Cardiac muscle cell (in vitro differentiated cells and primary cell): ENCODE data around the gene PRR16. TPM values are rescaled to one million over a fixed set of nuclear protein-coding genes. Genes with fewer than 3 reads are reported as not detected.

ENCODE experiments used
- DNase-seq, 2 donors: peaks; one replicate each; pipeline versions ENCODE4 v3.0.0 to v3.0.0-alpha.2; 2010 to 2017; ENCODE audit warnings: low read depth in 1 of 2, low spot score in 1 of 2
- H3K27ac ChIP-seq: fragments of 200-600 bp; sonication (generic); 2 replicates; pipeline ENCODE4 v1.5.1; 2016
- H3K27me3 ChIP-seq: fragments of 200-600 bp; sonication (generic); 2 replicates; pipeline ENCODE4 v1.6.0; 2016; ENCODE audit warnings: control low read depth
- H3K36me3 ChIP-seq: fragments of 200-600 bp; sonication (generic); 2 replicates; pipeline ENCODE4 v1.5.1; 2016; ENCODE audit warnings: control low read depth
- H3K4me1 ChIP-seq: fragments of 200-600 bp; sonication (generic); 2 replicates; pipeline ENCODE4 v1.8.1; 2017; ENCODE audit warnings: low read depth, mild to moderate bottlenecking, mixed run types
- H3K4me3 ChIP-seq: fragments of 200-600 bp; sonication (generic); 2 replicates; pipeline ENCODE4 v1.5.1; 2016; ENCODE audit warnings: mild to moderate bottlenecking
- H3K9me3 ChIP-seq: fragments of 200-600 bp; sonication (generic); 2 replicates; pipeline ENCODE4 v1.5.1; 2017; ENCODE audit warnings: low read depth, mild to moderate bottlenecking, control low read depth
- polyA plus RNA-seq: library from polyadenylated mRNA; unstranded; fragments of >200 nt; fragmentation: Nextera tagmentation; extraction: Ambion mirVana; gene quantifications from 2 replicates; pipeline ENCODE4 v1.2.1, GENCODE V29; 2016
- total RNA-seq: library from RNA; depleted of rRNA; stranded (reverse); fragments of >200 nt; gene quantifications from 2 replicates; pipeline ENCODE4 v1.2.3, GENCODE V29; 2016
- TF ChIP-seq, protein P1 (sequence below): IDR thresholded peaks from 2 replicates; pipeline ENCODE4 v1.5.1; 2012; ENCODE audit warnings: low read depth, mild to moderate bottlenecking, low read length

Gene PRR16
- total and polyA plus RNA-seq, 2 experiments from 2014 or later = 2.3 to 5.4 TPM

DNA sequence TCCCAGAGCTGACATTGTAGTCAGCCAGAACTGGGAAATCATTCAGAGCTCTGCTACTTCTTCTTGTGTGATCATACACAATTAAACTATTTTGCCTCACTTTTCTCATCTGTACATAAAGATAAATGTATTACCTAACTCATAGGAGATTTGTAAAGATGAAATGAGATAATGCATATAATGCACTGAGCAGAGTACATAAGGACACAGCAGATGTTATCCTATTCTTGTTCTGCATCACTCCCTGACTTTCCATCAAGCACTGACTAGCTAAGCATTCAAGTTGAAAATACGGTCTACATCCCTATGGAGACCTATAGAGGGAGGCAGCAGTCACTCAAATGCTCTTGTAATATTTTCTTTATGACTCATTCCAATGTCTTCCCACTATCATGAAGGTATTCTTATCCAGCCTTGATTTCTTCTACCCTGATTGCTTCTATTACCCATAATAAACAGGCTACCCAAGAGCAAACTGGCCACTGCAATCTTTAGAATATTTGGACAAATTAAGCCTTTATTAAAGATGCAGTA, 16.3 kb upstream of the PRR16 start:
- no peak overlapping the region for H3K4me3 ChIP-seq
- H3K4me1 ChIP-seq = no peaks in the 10 kb centered on the region
- no peak for DNase-seq
- no peaks in the 10 kb centered on the region for H3K27me3 ChIP-seq
- H3K36me3 ChIP-seq = no peaks in the 10 kb centered on the region
- TF ChIP-seq, protein P1, sequence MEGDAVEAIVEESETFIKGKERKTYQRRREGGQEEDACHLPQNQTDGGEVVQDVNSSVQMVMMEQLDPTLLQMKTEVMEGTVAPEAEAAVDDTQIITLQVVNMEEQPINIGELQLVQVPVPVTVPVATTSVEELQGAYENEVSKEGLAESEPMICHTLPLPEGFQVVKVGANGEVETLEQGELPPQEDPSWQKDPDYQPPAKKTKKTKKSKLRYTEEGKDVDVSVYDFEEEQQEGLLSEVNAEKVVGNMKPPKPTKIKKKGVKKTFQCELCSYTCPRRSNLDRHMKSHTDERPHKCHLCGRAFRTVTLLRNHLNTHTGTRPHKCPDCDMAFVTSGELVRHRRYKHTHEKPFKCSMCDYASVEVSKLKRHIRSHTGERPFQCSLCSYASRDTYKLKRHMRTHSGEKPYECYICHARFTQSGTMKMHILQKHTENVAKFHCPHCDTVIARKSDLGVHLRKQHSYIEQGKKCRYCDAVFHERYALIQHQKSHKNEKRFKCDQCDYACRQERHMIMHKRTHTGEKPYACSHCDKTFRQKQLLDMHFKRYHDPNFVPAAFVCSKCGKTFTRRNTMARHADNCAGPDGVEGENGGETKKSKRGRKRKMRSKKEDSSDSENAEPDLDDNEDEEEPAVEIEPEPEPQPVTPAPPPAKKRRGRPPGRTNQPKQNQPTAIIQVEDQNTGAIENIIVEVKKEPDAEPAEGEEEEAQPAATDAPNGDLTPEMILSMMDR = no peak
- no peaks in the 10 kb centered on the region for H3K9me3 ChIP-seq
- H3K27ac ChIP-seq = no peak overlapping the region

GRCh38 chr5:120449501-120449900, 14.6 kb upstream of the PRR16 start:
- peaks cover 3% of the 10 kb centered on the region for H3K4me1 ChIP-seq
- TF ChIP-seq, protein P1 = no peak
- H3K27ac ChIP-seq = no peak overlapping the region
- no peaks in the 10 kb centered on the region for H3K27me3 ChIP-seq
- no peak for DNase-seq
- H3K9me3 ChIP-seq = no peaks in the 10 kb centered on the region
- no peaks in the 10 kb centered on the region for H3K36me3 ChIP-seq
- no peak overlapping the region for H3K4me3 ChIP-seq

GRCh38 chr5:120450910-120451309, 13.2 kb upstream of the PRR16 start:
- TF ChIP-seq, protein P1 = no peak
- Histone ChIP-seq H3K4me3 (no peak overlapping the region), H3K9me3 (no peaks in the 10 kb centered on the region), H3K27ac (no peak overlapping the region), H3K4me1 (peaks cover 3% of the 10 kb centered on the region), H3K27me3 (no peaks in the 10 kb centered on the region), H3K36me3 (no peaks in the 10 kb centered on the region)
- no peak for DNase-seq

DNA sequence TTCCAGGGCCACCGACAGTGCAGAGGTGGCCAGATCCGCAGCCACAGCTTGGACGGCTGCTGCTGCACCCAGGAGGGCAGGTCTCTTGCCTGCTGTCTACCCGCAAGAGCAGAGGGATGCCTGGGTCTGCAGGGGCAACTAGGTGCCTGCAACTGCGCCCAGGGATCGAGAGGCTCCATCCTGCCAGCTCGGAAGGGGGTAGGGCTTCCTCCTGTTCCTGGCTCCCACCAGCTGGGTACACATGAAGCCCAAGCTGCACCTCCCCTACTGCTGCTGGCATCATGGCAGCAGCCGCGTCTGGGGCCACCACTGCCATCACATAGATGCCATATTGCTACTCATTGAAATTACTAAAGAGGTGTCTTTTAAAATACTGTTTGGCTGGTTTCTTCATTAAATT, 12.7 kb upstream of the PRR16 start:
- Histone ChIP-seq H3K9me3 (no peaks in the 10 kb centered on the region), H3K36me3 (no peaks in the 10 kb centered on the region), H3K27ac (no peak overlapping the region), H3K4me3 (no peak overlapping the region), H3K27me3 (no peaks in the 10 kb centered on the region), H3K4me1 (peaks cover 3% of the 10 kb centered on the region)
- TF ChIP-seq, protein P1 = no peak
- DNase-seq = no peak

DNA sequence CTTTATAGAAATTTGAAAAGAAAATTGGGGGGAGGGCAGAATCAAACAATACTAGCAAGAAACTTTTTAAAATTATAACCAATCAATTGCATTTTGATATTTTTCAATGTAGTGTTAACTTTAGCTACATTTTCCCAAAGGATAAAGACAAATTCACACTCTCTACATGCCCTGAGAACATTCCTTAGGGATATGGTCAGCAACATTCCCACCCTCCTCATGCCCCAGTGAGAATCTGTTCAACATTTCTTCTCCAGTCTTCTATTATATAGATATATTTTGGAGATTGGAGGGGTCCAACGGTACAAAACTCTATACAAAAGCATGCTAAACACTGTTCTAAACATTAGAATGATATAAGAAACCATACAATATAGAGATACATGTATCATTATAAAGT, 11.6 kb upstream of the PRR16 start:
- no peaks in the 10 kb centered on the region for H3K36me3 ChIP-seq
- H3K27me3 ChIP-seq = no peaks in the 10 kb centered on the region
- H3K27ac ChIP-seq = no peak overlapping the region
- no peak overlapping the region for H3K4me3 ChIP-seq
- H3K9me3 ChIP-seq = no peaks in the 10 kb centered on the region
- H3K4me1 ChIP-seq = peaks cover 3% of the 10 kb centered on the region
- DNase-seq = no peak
- TF ChIP-seq, protein P1 = no peak
